Liver (tissue), 3 donors: ENCODE results near the gene MID1.

Experiments used
- ATF3 ChIP-seq: IDR thresholded peaks from 2 replicates; pipeline ENCODE4 v1.6.1; 2016; ENCODE audit warnings: antibody characterized with exemption
- CTCF ChIP-seq: fragments of 150-350 bp; IDR thresholded peaks from 2 replicates; pipeline ENCODE4 v1.5.1; 2017; ENCODE audit warnings: improper control_type of control experiment, low read depth, low read length; ENCODE audit not compliant: missing input control
- FOXA1 ChIP-seq: IDR thresholded peaks from 2 replicates; pipeline ENCODE4 v1.6.1; 2016; ENCODE audit warnings: antibody characterized with exemption
- MAX ChIP-seq: IDR thresholded peaks from 2 replicates; pipeline ENCODE4 v1.6.1; 2016; ENCODE audit warnings: antibody characterized with exemption
- RAD21 ChIP-seq, 2 donors: IDR thresholded peaks; 2 replicates each; pipeline ENCODE4 v1.6.1; 2016; ENCODE audit warnings: antibody characterized with exemption in 2 of 2, mild to moderate bottlenecking in 2 of 2
- REST ChIP-seq: IDR thresholded peaks from 2 replicates; pipeline ENCODE4 v1.6.1; 2016; ENCODE audit warnings: antibody characterized with exemption, mild to moderate bottlenecking
- SP1 ChIP-seq: IDR thresholded peaks from 2 replicates; pipeline ENCODE4 v1.6.1; 2018; ENCODE audit warnings: antibody characterized with exemption, mild to moderate bottlenecking
- TAF1 ChIP-seq: conservative IDR thresholded peaks from 2 replicates; pipeline ENCODE4 v1.6.1; 2016; ENCODE audit warnings: antibody characterized with exemption, mild to moderate bottlenecking
- YY1 ChIP-seq: IDR thresholded peaks from 2 replicates; pipeline ENCODE4 v1.6.1; 2016; ENCODE audit warnings: antibody characterized with exemption, mild to moderate bottlenecking
- donor health status: healthy.
- donor health status: healthy.

- no peak for TF ChIP-seq ATF3
- TF ChIP-seq CTCF = no peak
- TF ChIP-seq YY1 = no peak
- TF ChIP-seq REST = no peak
- TF ChIP-seq RAD21 (IDR thresholded peaks at IDR 0.05) = no peak
- no peak for TF ChIP-seq SP1
- no peak for TF ChIP-seq TAF1
- no peak for TF ChIP-seq FOXA1
- no peak for TF ChIP-seq MAX
Measured at GRCh38 chrX:10557166-10557565, 63.2 kb downstream of the MID1 start.
